IPS-20b (cell line): ENCODE data around the gene TFDP2.

Experiments
- H3K27ac ChIP-seq: one replicate; pipeline ENCODE4 v1.5.1; 2013; ENCODE audit warnings: low read length
- H3K27me3 ChIP-seq: 2 replicates; pipeline ENCODE4 v1.6.1; 2013; ENCODE audit warnings: mild to moderate bottlenecking, low read length, inconsistent platforms; ENCODE audit not compliant: insufficient read depth
- H3K36me3 ChIP-seq: 2 replicates; pipeline ENCODE4 v1.6.1; 2013; ENCODE audit warnings: low read depth, mild to moderate bottlenecking, inconsistent platforms, low read length, moderate library complexity; ENCODE audit not compliant: insufficient read depth
- H3K4me1 ChIP-seq: 2 replicates; pipeline ENCODE4 v1.6.1; 2013; ENCODE audit warnings: mild to moderate bottlenecking, control low read depth, inconsistent platforms, low read length, moderate library complexity; ENCODE audit not compliant: insufficient read depth
- H3K4me3 ChIP-seq: 2 replicates; pipeline ENCODE4 v1.5.1; 2013; ENCODE audit warnings: mild to moderate bottlenecking, low read length, inconsistent platforms
- H3K9ac ChIP-seq: 2 replicates; pipeline ENCODE4 v1.6.1; 2013; ENCODE audit warnings: low read depth, mild to moderate bottlenecking, inconsistent platforms, low read length, moderate library complexity
- H3K9me3 ChIP-seq: 2 replicates; pipeline ENCODE4 v1.6.1; 2013; ENCODE audit warnings: mild to moderate bottlenecking, low read depth, low read length, inconsistent platforms; ENCODE audit not compliant: insufficient read depth

Gene TFDP2

DNA sequence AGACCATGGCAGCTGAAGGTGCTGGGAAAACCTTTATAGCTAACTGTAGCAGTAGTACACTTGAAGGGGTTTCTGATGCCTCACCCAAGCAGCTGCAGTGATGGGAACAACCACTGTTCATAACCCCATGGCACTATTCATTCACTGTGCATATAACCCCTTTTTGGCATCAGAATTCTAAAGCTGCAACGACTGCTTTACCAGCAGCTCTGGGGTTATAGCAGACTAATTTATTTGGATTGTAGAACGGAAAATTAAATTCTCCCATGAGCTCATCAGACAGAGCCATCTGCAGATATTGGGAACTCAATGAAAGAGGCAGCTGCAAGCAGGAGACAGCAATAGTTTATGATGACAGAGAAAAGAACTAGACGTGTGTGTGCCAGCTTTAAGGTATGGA, 28.6 kb downstream of the TFDP2 start:
- Histone ChIP-seq H3K27me3 (no peaks in the 10 kb centered on the region), H3K9ac (no peak overlapping the region), H3K4me1 (no peaks in the 10 kb centered on the region), H3K36me3 (no peaks in the 10 kb centered on the region), H3K4me3 (no peak overlapping the region), H3K9me3 (no peaks in the 10 kb centered on the region), H3K27ac (no peak overlapping the region)

DNA sequence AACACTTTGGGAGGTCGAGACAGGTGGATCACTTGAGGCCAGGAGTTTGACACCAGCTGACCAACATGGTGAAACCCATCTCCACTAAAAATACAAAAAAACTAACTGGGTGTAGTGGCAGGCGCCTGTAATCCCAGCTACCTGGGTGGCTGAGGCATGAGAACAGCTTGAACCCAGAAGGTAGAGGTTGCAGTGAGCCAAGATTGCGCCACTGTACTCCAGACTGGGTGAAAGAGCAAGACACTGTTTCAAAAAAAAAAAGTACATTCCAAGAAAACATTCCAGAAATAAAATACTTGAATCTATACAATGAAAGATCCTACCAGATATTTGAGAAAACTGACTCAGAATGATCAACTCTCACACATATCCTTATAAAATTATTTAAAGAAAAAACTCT, 30.4 kb downstream of the TFDP2 start:
- Histone ChIP-seq H3K27ac (no peak overlapping the region), H3K9me3 (no peaks in the 10 kb centered on the region), H3K4me1 (no peaks in the 10 kb centered on the region), H3K4me3 (no peak overlapping the region), H3K27me3 (no peaks in the 10 kb centered on the region), H3K9ac (no peak overlapping the region), H3K36me3 (no peaks in the 10 kb centered on the region)

- H3K4me1 ChIP-seq = no peaks in the 10 kb centered on the region
- H3K27me3 ChIP-seq = no peaks in the 10 kb centered on the region
- H3K9me3 ChIP-seq = no peaks in the 10 kb centered on the region
- no peak overlapping the region for H3K4me3 ChIP-seq
- H3K27ac ChIP-seq = no peak overlapping the region
- H3K36me3 ChIP-seq = no peaks in the 10 kb centered on the region
- H3K9ac ChIP-seq = no peak overlapping the region
Observed at GRCh38 chr3:142117056-142117851, 32.1 kb downstream of the TFDP2 start.

DNA sequence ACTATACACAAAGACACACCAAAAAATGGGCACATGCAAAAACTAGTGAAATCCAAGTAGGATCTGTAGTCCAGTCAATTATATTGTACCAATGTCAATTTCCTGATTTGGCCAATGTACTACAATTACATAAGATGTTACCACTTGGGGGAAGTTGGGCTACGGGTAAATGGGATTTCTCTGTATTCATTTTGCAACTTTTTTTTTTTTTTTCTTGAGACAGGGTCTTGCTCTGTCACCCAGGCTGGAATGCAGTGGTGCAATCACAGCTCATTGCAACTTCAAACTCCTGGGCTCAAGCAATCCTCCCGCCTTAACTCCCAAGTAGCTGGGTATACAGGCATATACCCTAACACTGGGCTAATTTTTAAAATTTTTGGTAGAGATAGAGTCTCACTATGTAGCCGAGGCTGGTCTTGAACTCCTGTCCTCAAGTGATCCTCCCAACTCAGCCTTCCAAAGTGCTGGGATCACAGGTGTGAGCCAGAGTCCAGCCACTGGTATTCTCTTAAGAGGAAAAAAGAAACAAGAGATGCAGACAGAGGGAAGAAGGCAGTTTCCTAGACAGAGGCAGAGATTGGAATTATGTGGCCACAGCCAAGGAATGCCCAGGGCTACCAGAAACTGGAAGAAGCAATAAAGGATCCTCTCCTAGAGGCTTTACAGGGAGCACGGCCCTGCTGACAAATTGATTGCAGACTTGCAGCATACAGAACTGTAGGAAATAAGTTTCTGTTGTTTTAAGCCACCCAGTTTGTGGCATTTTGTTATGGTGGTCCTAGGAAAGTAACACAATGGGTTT, 33.3 kb downstream of the TFDP2 start:
- Histone ChIP-seq H3K27ac (no peak overlapping the region), H3K27me3 (no peaks in the 10 kb centered on the region), H3K4me3 (no peak overlapping the region), H3K9me3 (no peaks in the 10 kb centered on the region), H3K9ac (no peak overlapping the region), H3K36me3 (no peaks in the 10 kb centered on the region), H3K4me1 (no peaks in the 10 kb centered on the region)

DNA sequence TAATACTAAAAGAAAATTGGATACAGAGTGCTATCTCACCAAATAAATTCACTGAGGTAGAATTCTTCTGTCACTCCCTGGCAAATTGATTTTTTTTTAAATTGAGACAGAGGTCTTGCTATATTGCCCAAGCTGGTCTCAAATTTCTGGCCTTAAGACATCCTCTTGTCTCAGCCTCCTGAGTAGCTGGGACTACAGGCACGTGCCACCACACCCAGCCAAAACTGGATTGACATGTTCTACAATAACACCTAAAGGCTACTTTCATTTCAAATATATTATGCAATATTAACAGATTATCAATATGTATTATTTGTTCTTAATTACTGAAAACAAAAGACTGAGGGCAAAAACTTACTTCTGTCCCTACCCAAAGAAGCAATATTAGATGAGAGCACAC, 36.7 kb downstream of the TFDP2 start:
- Histone ChIP-seq H3K4me1 (no peaks in the 10 kb centered on the region), H3K9me3 (no peaks in the 10 kb centered on the region), H3K36me3 (no peaks in the 10 kb centered on the region), H3K9ac (no peak overlapping the region), H3K4me3 (no peak overlapping the region), H3K27ac (no peak overlapping the region), H3K27me3 (no peaks in the 10 kb centered on the region)

GRCh38 chr3:142106548-142106947, 42.8 kb downstream of the TFDP2 start:
- H3K4me1 ChIP-seq = no peaks in the 10 kb centered on the region
- H3K27ac ChIP-seq = no peak overlapping the region
- H3K4me3 ChIP-seq = no peak overlapping the region
- no peaks in the 10 kb centered on the region for H3K36me3 ChIP-seq
- no peaks in the 10 kb centered on the region for H3K27me3 ChIP-seq
- H3K9me3 ChIP-seq = no peaks in the 10 kb centered on the region
- no peak overlapping the region for H3K9ac ChIP-seq

DNA sequence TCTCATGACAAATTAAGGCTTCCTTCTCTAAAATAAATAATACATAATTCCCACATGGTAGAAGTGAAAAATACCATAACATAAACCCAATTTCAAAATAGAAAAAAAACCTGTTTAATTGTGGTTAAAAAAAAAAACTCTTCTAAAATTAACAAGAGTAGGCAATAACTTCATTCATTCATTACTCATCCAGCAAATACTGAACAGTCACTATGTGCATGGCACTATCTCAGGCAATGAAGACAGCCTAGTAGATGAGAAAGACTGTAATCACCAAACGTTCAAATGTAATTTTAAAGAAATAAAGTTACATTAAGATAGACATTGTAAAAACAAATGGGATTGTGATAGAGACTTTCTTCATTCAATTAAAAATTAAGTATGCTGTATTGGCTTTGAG, 43.4 kb downstream of the TFDP2 start:
- Histone ChIP-seq H3K36me3 (no peaks in the 10 kb centered on the region), H3K27me3 (no peaks in the 10 kb centered on the region), H3K27ac (no peak overlapping the region), H3K9me3 (no peaks in the 10 kb centered on the region), H3K9ac (no peak overlapping the region), H3K4me1 (no peaks in the 10 kb centered on the region), H3K4me3 (no peak overlapping the region)

GRCh38 chr3:142104763-142105162, 44.6 kb downstream of the TFDP2 start:
- no peaks in the 10 kb centered on the region for H3K4me1 ChIP-seq
- no peaks in the 10 kb centered on the region for H3K9me3 ChIP-seq
- no peak overlapping the region for H3K9ac ChIP-seq
- no peak overlapping the region for H3K27ac ChIP-seq
- no peak overlapping the region for H3K4me3 ChIP-seq
- no peaks in the 10 kb centered on the region for H3K36me3 ChIP-seq
- no peaks in the 10 kb centered on the region for H3K27me3 ChIP-seq

- H3K27me3 ChIP-seq = no peaks in the 10 kb centered on the region
- no peak overlapping the region for H3K27ac ChIP-seq
- H3K9me3 ChIP-seq = no peaks in the 10 kb centered on the region
Observed at GRCh38 chr3:142098964-142099363, 50.4 kb downstream of the TFDP2 start.

GRCh38 chr3:142097099-142097843, 52.1 kb downstream of the TFDP2 start:
- Histone ChIP-seq H3K27me3 (no peaks in the 10 kb centered on the region), H3K4me3 (no peak overlapping the region), H3K9ac (no peak overlapping the region), H3K27ac (no peak overlapping the region), H3K4me1 (no peaks in the 10 kb centered on the region), H3K36me3 (no peaks in the 10 kb centered on the region), H3K9me3 (no peaks in the 10 kb centered on the region)

More at GRCh38 chr3:142098964-142099363, 50.4 kb downstream of the TFDP2 start:
- Histone ChIP-seq H3K4me3 (no peak overlapping the region), H3K9ac (no peak overlapping the region), H3K4me1 (no peaks in the 10 kb centered on the region), H3K36me3 (no peaks in the 10 kb centered on the region)

DNA sequence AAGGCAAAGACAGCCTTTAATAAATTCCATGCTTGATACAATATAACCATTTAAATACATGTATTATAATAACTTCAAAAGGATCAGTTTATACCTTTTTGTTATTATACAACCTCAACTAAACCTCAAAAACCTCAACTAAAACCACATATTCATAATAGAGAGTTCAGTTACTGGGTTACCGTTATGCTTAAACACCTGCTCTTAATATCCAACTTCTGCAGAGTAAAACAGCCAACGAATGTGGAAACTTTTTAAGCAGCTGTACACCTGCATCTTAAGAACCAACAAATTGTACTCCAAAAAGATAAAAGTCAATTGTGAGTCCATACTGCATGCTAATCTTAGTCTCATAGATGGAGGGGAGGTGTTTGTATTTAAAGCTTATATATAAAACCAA, 53.5 kb downstream of the TFDP2 start:
- H3K27me3 ChIP-seq = no peaks in the 10 kb centered on the region
- H3K36me3 ChIP-seq = no peaks in the 10 kb centered on the region
- H3K9ac ChIP-seq = no peak overlapping the region
- H3K4me1 ChIP-seq = no peaks in the 10 kb centered on the region
- H3K4me3 ChIP-seq = no peak overlapping the region
- H3K9me3 ChIP-seq = no peaks in the 10 kb centered on the region
- no peak overlapping the region for H3K27ac ChIP-seq
